ENCODE measurements around the gene MAP3K5.
"Not testable (repeated sequence)": the region's sequence is repeated elsewhere in the genome, so short reads cannot be mapped to it uniquely, and the experiment has no call there.

The MAP3K5 gene

GRCh38 chr6:136771306-136771705 is 21.0 kb downstream of the MAP3K5 start:
- Histone ChIP-seq H3K9me3 (ENCODE audit: control insufficient read depth, insufficient read depth, low read length) (no peaks in the 10 kb centered on the region), H3K36me3 (ENCODE audit: insufficient read depth, low read length) (no peaks in the 10 kb centered on the region), H3K4me1 (ENCODE audit: insufficient read depth, low read length) (peaks cover 11% of the 10 kb centered on the region), H3K9ac (ENCODE audit: low read depth, low read length) (no peak overlapping the region)

GRCh38 chr6:136769759-136770158 is 22.5 kb downstream of the MAP3K5 start:
- no peaks in the 10 kb centered on the region for H3K36me3 ChIP-seq (ENCODE audit: insufficient read depth, low read length)

GRCh38 chr6:136769124-136769523 is 23.2 kb downstream of the MAP3K5 start:
- H3K9me3 ChIP-seq (ENCODE audit: control insufficient read depth, insufficient read depth, low read length), result no peaks in the 10 kb centered on the region
- no peak overlapping the region for H3K9ac ChIP-seq (ENCODE audit: low read depth, low read length)
- H3K36me3 ChIP-seq (ENCODE audit: insufficient read depth, low read length), result no peaks in the 10 kb centered on the region
- H3K4me1 ChIP-seq (ENCODE audit: insufficient read depth, low read length), result peaks cover 7% of the 10 kb centered on the region

More at GRCh38 chr6:136769759-136770158, 22.5 kb downstream of the MAP3K5 start:
- no peaks in the 10 kb centered on the region for H3K9me3 ChIP-seq (ENCODE audit: control insufficient read depth, insufficient read depth, low read length)
- no peak overlapping the region for H3K9ac ChIP-seq (ENCODE audit: low read depth, low read length)
- H3K4me1 ChIP-seq (ENCODE audit: insufficient read depth, low read length), result peaks cover 11% of the 10 kb centered on the region

GRCh38 chr6:136767570-136768309 is 24.5 kb downstream of the MAP3K5 start:
- Histone ChIP-seq H3K9ac (ENCODE audit: low read depth, low read length) (no peak overlapping the region), H3K36me3 (ENCODE audit: insufficient read depth, low read length) (no peaks in the 10 kb centered on the region), H3K4me1 (ENCODE audit: insufficient read depth, low read length) (no peaks in the 10 kb centered on the region; the same call in 1 of the 2 replicates), H3K9me3 (ENCODE audit: control insufficient read depth, insufficient read depth, low read length) (no peaks in the 10 kb centered on the region)

GRCh38 chr6:136767103-136767502 is 25.2 kb downstream of the MAP3K5 start:
- Histone ChIP-seq H3K9ac (ENCODE audit: low read depth, low read length) (no peak overlapping the region), H3K9me3 (ENCODE audit: control insufficient read depth, insufficient read depth, low read length) (no peaks in the 10 kb centered on the region), H3K4me1 (ENCODE audit: insufficient read depth, low read length) (no peaks in the 10 kb centered on the region; the same call in 1 of the 2 replicates), H3K36me3 (ENCODE audit: insufficient read depth, low read length) (no peaks in the 10 kb centered on the region)

DNA sequence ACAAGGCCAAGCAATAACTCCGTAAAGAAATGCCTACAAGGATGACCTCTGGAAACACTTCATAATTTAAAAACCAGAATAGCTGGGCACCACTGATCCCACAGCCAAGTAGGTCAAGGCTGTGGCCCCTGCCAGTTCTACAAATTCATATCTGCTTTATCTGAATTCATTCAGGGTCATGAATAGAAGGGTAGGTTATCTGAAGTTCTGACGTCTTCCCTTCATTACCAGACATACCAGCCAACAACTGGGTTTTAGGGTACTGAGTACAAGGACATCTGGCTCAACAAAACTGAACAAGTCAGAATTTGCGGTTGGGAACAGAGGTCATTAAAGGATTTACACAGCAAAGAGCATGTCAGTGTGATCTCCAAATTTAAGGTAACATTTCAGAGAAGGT is 26.0 kb downstream of the MAP3K5 start:
- H3K9me3 ChIP-seq (ENCODE audit: control insufficient read depth, insufficient read depth, low read length), result no peaks in the 10 kb centered on the region
- H3K9ac ChIP-seq (ENCODE audit: low read depth, low read length), result no peak overlapping the region
- no peaks in the 10 kb centered on the region for H3K36me3 ChIP-seq (ENCODE audit: insufficient read depth, low read length)
- H3K4me1 ChIP-seq (ENCODE audit: insufficient read depth, low read length), result no peaks in the 10 kb centered on the region; the same call in 1 of the 2 replicates

GRCh38 chr6:136764517-136764993 is 27.7 kb downstream of the MAP3K5 start:
- Histone ChIP-seq H3K4me1 (ENCODE audit: insufficient read depth, low read length) (no peaks in the 10 kb centered on the region; the same call in 1 of the 2 replicates), H3K9me3 (ENCODE audit: control insufficient read depth, insufficient read depth, low read length) (no peaks in the 10 kb centered on the region), H3K36me3 (ENCODE audit: insufficient read depth, low read length) (no peaks in the 10 kb centered on the region), H3K9ac (ENCODE audit: low read depth, low read length) (no peak overlapping the region)

DNA sequence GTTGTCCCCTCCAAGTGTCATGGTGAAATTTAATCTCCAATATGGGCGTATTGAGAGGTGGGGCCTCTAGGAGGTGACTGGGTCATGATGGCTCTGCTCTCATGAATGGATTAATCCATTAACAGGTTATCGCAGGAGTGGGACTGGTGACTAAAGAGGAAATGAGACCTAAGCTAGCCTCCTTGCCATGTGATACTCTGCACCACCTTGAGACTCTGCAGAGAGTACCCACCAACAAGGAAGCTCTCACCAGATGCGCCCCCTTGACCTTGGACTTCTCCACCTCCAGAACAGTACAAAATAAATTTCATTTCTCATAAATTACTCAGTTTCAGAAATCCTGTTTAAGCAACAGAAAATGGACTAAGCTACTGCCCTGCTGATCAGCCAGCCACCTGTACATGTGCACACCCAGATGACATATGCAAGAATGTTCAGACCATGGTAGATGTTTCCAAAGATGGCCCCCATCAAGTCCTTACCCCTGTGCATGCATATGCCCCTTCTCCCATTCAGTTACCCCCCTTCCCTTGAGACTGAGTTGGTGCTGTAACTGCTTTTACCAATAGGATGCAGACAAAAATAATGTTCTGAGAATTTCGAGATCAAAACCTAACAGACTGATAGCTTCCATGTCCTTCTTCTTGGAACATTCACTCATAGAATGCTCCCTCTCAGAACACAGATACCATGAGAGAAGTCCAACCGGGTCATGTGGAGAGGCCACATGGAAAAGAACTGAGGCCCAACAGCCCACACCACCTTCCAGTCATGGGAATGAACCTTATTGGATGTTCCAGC is 28.4 kb downstream of the MAP3K5 start:
- H3K36me3 ChIP-seq (ENCODE audit: insufficient read depth, low read length), result no peaks in the 10 kb centered on the region
- no peak overlapping the region for H3K9ac ChIP-seq (ENCODE audit: low read depth, low read length)
- no peaks in the 10 kb centered on the region; the same call in 1 of the 2 replicates for H3K4me1 ChIP-seq (ENCODE audit: insufficient read depth, low read length)
- H3K9me3 ChIP-seq (ENCODE audit: control insufficient read depth, insufficient read depth, low read length), result no peaks in the 10 kb centered on the region

- Histone ChIP-seq H3K9ac (ENCODE audit: low read depth, low read length) (no peak overlapping the region), H3K36me3 (ENCODE audit: insufficient read depth, low read length) (no peaks in the 10 kb centered on the region), H3K4me1 (ENCODE audit: insufficient read depth, low read length) (no peaks in the 10 kb centered on the region; the same call in 1 of the 2 replicates), H3K9me3 (ENCODE audit: control insufficient read depth, insufficient read depth, low read length) (no peaks in the 10 kb centered on the region)
Measured at GRCh38 chr6:136763255-136763654, 29.0 kb downstream of the MAP3K5 start.

- Histone ChIP-seq H3K36me3 (ENCODE audit: insufficient read depth, low read length) (no peaks in the 10 kb centered on the region), H3K4me1 (ENCODE audit: insufficient read depth, low read length) (no peaks in the 10 kb centered on the region; the same call in 1 of the 2 replicates), H3K9ac (ENCODE audit: low read depth, low read length) (no peak overlapping the region), H3K9me3 (ENCODE audit: control insufficient read depth, insufficient read depth, low read length) (no peaks in the 10 kb centered on the region)
Measured at GRCh38 chr6:136762022-136762975, 30.0 kb downstream of the MAP3K5 start.

DNA sequence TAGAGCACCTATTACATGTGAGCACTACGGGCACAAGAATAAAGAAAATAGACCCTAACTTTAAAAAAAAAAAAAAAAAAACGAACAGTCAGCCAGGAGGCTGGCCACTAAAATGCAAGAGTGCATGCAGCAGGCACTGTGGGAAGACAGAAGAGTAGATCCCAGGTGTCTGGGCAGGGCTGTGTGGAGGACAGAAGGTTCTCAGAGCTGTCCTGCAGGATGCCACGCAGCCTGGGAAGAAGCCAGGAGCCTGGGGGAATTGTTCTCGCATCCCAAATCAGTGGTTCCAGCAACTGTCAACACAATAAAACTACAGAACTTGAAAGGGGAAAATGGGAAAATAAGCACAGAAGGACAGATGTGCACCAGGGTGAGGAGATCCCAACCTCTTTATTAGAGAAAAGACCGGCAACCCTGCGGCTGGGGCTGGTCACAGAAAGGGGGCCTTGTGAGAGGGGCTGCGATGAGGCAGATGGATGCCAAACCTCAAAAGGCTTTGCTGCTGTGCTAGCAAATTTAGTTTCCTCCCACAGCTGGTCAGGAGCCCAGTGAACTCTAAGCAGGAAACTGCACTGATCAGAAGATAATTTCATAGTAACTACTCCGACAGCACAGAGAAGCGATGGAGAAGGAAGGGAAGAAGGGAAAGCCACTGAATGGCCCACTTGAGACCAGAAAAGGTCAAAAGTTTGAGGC is 30.9 kb downstream of the MAP3K5 start:
- Histone ChIP-seq H3K4me1 (ENCODE audit: insufficient read depth, low read length) (no peaks in the 10 kb centered on the region), H3K9me3 (ENCODE audit: control insufficient read depth, insufficient read depth, low read length) (no peaks in the 10 kb centered on the region), H3K36me3 (ENCODE audit: insufficient read depth, low read length) (no peaks in the 10 kb centered on the region), H3K9ac (ENCODE audit: low read depth, low read length) (no peak overlapping the region)

- not testable (repeated sequence) for H3K36me3 ChIP-seq (ENCODE audit: insufficient read depth, low read length); H3K9me3 ChIP-seq (ENCODE audit: control insufficient read depth, insufficient read depth, low read length); H3K4me1 ChIP-seq (ENCODE audit: insufficient read depth, low read length); H3K9ac ChIP-seq (ENCODE audit: low read depth, low read length)
Measured at GRCh38 chr6:136760781-136761180, 31.5 kb downstream of the MAP3K5 start.

DNA sequence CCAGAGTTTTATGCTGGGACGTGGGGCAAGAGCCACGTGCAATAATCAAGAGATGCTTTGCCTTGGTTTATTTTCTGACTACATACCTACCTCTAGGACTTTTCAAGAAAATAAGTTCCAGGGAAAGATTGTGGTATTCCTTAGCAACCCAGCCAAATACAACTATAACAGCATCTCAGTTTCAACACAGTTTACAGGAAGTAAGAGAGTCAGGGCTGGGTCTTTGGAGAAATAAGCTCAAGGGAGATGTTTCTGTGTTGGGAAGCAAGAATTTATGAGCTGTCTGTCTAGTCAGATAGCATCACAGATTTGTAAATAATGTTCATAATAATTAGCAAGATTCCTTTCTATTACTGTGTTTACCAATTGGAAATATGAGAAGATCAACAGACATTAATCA is 35.1 kb downstream of the MAP3K5 start:
- no peaks in the 10 kb centered on the region for H3K36me3 ChIP-seq (ENCODE audit: insufficient read depth, low read length)
- H3K4me1 ChIP-seq (ENCODE audit: insufficient read depth, low read length), result peaks cover 3% of the 10 kb centered on the region; the same call in 1 of the 2 replicates
- H3K9me3 ChIP-seq (ENCODE audit: control insufficient read depth, insufficient read depth, low read length), result no peaks in the 10 kb centered on the region
- H3K9ac ChIP-seq (ENCODE audit: low read depth, low read length), result no peak overlapping the region
